ENCODE results near the gene UPK3A. TPM values are rescaled to one million over a fixed set of nuclear protein-coding genes. Genes with fewer than 3 reads are reported as not detected.
"Not testable (repeated sequence)": the region's sequence is repeated elsewhere in the genome, so short reads cannot be mapped to it uniquely, and the experiment has no call there.

The UPK3A gene
- total and polyA plus RNA-seq, 2 experiments from 2014 or later, result 0.21 TPM; not detected in 1

DNA sequence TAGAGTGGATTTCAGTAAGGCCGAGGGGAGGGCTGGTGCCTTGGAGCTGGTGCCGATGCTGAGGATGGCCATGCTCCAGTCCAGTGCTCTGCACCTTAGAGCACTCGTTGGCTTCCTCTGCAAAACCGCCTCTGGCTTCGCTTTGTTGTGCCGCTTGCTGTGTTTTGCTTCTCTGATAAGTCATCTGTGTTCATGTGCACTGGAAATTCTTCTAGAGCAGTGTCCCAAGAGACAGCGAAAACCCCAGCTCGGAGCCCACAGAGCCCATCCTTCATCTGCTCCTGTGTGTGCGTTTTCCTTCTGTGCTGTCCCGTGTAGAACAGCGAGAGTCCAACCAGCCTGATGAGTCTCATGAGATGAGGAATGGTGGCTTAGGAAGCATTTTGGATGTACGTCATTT lies 37.1 kb downstream of the UPK3A start:
- H3K9me3 ChIP-seq (ENCODE audit: low read depth), result no peaks in the 10 kb centered on the region
- peaks cover 13% of the 10 kb centered on the region for H3K36me3 ChIP-seq
- DNase-seq (ENCODE audit: low read depth in 1 of 2, low spot score in 1 of 2), result no peak
- peaks cover 43% of the 10 kb centered on the region for H3K4me1 ChIP-seq (ENCODE audit: low read depth)
- H3K27ac ChIP-seq, result no peak overlapping the region
- H3K4me3 ChIP-seq, result no peak overlapping the region
- no peaks in the 10 kb centered on the region for H3K27me3 ChIP-seq
- TF ChIP-seq, protein P1, sequence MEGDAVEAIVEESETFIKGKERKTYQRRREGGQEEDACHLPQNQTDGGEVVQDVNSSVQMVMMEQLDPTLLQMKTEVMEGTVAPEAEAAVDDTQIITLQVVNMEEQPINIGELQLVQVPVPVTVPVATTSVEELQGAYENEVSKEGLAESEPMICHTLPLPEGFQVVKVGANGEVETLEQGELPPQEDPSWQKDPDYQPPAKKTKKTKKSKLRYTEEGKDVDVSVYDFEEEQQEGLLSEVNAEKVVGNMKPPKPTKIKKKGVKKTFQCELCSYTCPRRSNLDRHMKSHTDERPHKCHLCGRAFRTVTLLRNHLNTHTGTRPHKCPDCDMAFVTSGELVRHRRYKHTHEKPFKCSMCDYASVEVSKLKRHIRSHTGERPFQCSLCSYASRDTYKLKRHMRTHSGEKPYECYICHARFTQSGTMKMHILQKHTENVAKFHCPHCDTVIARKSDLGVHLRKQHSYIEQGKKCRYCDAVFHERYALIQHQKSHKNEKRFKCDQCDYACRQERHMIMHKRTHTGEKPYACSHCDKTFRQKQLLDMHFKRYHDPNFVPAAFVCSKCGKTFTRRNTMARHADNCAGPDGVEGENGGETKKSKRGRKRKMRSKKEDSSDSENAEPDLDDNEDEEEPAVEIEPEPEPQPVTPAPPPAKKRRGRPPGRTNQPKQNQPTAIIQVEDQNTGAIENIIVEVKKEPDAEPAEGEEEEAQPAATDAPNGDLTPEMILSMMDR (IDR thresholded peaks at IDR 0.05; ENCODE audit: low read depth, low read length), result no peak

DNA sequence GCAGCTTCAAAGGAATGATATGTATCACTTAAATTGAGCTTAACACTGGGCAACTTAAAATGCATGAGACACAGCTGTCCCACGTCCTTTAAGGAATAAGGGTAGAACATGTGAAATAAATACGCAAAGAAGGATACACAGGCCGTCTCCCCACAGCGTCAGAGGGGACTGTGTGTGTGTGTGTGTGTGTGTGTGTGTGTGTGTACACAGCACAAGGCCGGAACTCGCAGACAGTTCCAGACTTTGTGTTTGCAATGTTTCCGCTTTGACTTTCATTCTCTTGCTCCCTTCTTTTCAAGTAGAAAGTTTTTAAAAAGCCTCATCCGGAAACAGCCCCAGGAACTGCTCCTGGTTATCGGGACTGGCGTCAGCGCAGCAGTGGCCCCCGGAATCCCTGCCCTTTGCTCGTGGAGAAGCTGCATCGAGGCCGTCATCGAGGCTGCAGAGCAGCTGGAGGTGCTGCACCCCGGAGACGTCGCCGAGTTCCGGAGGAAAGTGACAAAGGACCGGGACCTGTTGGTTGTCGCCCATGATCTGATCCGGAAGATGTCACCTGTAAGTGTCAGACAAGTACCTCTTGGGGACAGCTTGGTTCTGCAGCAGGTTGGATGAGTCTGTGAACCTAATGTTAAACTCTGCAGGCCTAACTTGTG lies 38.2 kb downstream of the UPK3A start:
- Histone ChIP-seq H3K36me3 (peaks cover 13% of the 10 kb centered on the region), H3K4me1 (ENCODE audit: low read depth) (peaks cover 31% of the 10 kb centered on the region), H3K4me3 (no peak overlapping the region), H3K27ac (no peak overlapping the region), H3K27me3 (no peaks in the 10 kb centered on the region), H3K9me3 (ENCODE audit: low read depth) (no peaks in the 10 kb centered on the region)
- TF ChIP-seq, protein P1 (IDR thresholded peaks at IDR 0.05; ENCODE audit: low read depth, low read length), result no peak
- no peak for DNase-seq (ENCODE audit: low read depth in 1 of 2, low spot score in 1 of 2)

DNA sequence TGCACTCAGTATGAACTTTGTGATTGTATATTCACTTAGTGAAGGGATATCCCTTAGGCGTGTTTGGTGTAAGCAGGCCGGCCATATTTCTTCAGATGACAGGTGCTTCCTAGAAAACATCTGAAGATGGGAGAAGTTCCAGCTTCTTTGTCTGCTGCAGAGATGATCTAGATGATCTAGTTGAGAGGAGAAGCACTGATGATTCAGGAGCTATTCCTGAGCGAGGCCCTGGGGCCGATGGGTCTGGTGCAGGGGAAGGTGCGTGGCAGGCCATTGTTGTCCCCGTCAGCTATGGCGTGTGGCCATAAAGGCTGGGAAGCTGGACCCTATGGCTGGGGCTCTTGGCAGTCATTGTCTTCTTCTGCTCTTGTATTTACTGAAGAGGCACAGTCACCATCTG lies 38.9 kb downstream of the UPK3A start:
- H3K4me1 ChIP-seq (ENCODE audit: low read depth), result peaks cover 24% of the 10 kb centered on the region
- TF ChIP-seq, protein P1 (IDR thresholded peaks at IDR 0.05; ENCODE audit: low read depth, low read length), result no peak
- H3K27ac ChIP-seq, result no peak overlapping the region
- no peak overlapping the region for H3K4me3 ChIP-seq
- no peaks in the 10 kb centered on the region for H3K9me3 ChIP-seq (ENCODE audit: low read depth)
- no peak for DNase-seq (ENCODE audit: low read depth in 1 of 2, low spot score in 1 of 2)
- peaks cover 13% of the 10 kb centered on the region for H3K36me3 ChIP-seq
- H3K27me3 ChIP-seq, result no peaks in the 10 kb centered on the region

DNA sequence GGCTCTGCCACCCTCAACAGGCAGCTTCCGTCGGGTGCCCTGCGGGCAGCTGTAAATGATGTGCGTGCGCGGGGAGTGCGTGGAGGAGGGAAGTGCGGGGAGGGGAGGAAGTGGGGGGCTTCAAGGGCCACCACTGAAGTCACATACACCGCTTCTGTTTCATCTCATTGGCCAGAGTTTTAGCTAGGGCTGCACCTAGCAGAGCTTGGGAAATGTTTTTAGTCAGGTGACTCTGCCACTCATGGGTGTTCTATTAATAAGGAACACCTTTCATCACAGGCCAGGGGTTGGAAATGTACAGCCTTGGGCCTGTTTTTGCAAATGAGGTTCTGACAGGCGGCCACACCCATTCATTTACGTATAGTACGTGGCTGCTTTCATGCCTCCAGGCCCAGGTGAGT lies 39.6 kb downstream of the UPK3A start:
- Histone ChIP-seq H3K4me3 (no peak overlapping the region), H3K27me3 (no peaks in the 10 kb centered on the region), H3K9me3 (ENCODE audit: low read depth) (no peaks in the 10 kb centered on the region), H3K4me1 (ENCODE audit: low read depth) (peaks cover 18% of the 10 kb centered on the region), H3K27ac (no peak overlapping the region), H3K36me3 (peaks cover 19% of the 10 kb centered on the region)
- TF ChIP-seq, protein P1 (IDR thresholded peaks at IDR 0.05; ENCODE audit: low read depth, low read length), result no peak
- no peak for DNase-seq (ENCODE audit: low read depth in 1 of 2, low spot score in 1 of 2)

DNA sequence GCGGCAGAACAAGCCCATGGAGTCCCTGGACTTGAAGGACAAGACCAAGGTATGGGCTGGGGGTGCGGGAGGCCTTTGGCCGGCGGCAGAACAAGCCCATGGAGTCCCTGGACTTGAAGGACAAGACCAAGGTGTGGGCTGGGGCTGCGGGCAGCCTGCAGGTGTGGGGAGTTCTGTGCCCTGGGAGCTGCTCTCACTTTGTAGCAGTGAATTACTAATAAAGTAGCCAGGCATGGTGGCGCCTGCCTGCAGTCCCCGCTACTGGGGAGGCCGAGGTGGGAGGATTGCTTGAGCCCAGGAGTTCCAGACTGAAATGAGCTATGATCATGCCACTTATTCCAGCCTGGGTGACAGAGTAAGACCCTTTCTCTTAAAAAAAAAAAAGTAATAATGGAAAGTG lies 43.5 kb downstream of the UPK3A start:
- not testable (repeated sequence) for H3K9me3 ChIP-seq (ENCODE audit: low read depth); H3K4me3 ChIP-seq; DNase-seq (ENCODE audit: low read depth in 1 of 2, low spot score in 1 of 2); H3K27ac ChIP-seq; H3K27me3 ChIP-seq
- H3K4me1 ChIP-seq (ENCODE audit: low read depth), result peaks cover 15% of the 10 kb centered on the region
- H3K36me3 ChIP-seq, result peaks cover 35% of the 10 kb centered on the region

DNA sequence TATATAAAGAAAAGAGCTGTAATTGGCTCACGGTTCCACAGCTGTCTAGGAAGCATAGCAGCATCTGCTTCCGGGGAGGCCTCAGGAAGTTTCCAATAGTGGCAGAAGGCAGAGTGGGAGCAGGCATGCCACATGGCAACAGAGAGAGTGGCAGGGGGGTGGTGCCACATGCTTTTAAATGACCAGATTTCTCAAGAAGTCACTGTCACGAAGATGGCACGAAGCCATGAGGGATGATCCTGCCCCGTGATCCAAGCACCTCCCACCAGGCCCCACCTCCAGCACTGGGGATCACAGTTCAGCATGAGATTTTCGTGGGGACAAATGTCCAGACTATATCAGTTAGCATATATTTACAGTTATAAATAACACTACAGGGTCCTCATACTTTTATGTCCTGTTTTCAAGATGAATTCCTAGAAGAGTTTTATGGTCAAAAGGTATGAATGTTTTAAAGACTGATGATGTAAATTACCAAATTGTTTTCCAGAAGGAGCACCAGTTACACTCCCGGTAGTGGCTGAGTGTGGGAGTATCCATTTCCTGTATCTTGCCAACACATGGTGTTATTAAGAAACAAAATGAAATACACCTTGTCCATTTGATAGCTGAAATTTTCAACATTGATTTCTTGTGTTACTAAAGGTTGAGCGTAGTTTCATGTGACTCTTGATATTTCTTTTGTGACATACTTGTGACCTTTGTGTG lies 44.2 kb downstream of the UPK3A start:
- no peak for DNase-seq (ENCODE audit: low read depth in 1 of 2, low spot score in 1 of 2)
- Histone ChIP-seq H3K27me3 (no peaks in the 10 kb centered on the region), H3K36me3 (peaks cover 32% of the 10 kb centered on the region), H3K4me3 (no peak overlapping the region), H3K9me3 (ENCODE audit: low read depth) (no peaks in the 10 kb centered on the region), H3K4me1 (ENCODE audit: low read depth) (peaks cover 18% of the 10 kb centered on the region), H3K27ac (no peak overlapping the region)
- TF ChIP-seq, protein P1 (IDR thresholded peaks at IDR 0.05; ENCODE audit: low read depth, low read length), result no peak

Data from cardiac muscle cell (in vitro differentiated cells and primary cell).